Calu3 (cell line): ENCODE measurements around the gene THAP2. TPM values are rescaled to one million over a fixed set of nuclear protein-coding genes. Genes with fewer than 3 reads are reported as not detected.
"Not testable (repeated sequence)": the region's sequence is repeated elsewhere in the genome, so short reads cannot be mapped to it uniquely, and the experiment has no call there.

Source experiments
- BruUV-seq: library from RNA; stranded (reverse); fragments of 400-500 nt; replicated peaks from 2 replicates; lab custom pipeline; 2021; lab: Mats Ljungman, UMichigan
- CTCF ChIA-PET: fragments of 300-600 bp; sonication (Branson Sonifier 250); formaldehyde crosslinking; loops from one replicate; lab custom pipeline; 2022; ENCODE audit warnings: antibody characterized with exemption; lab: Charles Lee
- DNase-seq: peaks from one replicate; pipeline ENCODE4 v3.0.0; 2022
- H3K27ac Mint-ChIP-seq: one replicate; pipeline ENCODE4 v1.8.0; 2022; ENCODE audit warnings: mixed read lengths; ENCODE audit not compliant: unreplicated experiment
- H3K27me3 Mint-ChIP-seq: one replicate; pipeline ENCODE4 v1.8.0; 2022; ENCODE audit warnings: mixed read lengths; ENCODE audit not compliant: unreplicated experiment
- H3K36me3 Mint-ChIP-seq: one replicate; pipeline ENCODE4 v1.8.0; 2022; ENCODE audit warnings: mild to moderate bottlenecking, moderate library complexity, mixed read lengths; ENCODE audit not compliant: insufficient read depth, unreplicated experiment
- H3K4me1 Mint-ChIP-seq: one replicate; pipeline ENCODE4 v1.8.0; 2022; ENCODE audit warnings: mild to moderate bottlenecking, low read depth, mixed read lengths; ENCODE audit not compliant: unreplicated experiment
- H3K4me3 Mint-ChIP-seq: one replicate; pipeline ENCODE4 v1.8.0; 2022; ENCODE audit warnings: mild to moderate bottlenecking, low read depth, moderate library complexity, mixed read lengths; ENCODE audit not compliant: unreplicated experiment
- H3K9me3 Mint-ChIP-seq: one replicate; pipeline ENCODE4 v1.8.0; 2022; ENCODE audit warnings: low read depth, mixed read lengths; ENCODE audit not compliant: unreplicated experiment
- intact Hi-C: fragments of 100-400 bp; cut with micrococcal nuclease; formaldehyde crosslinking; loops from one replicate; pipeline ENCODE4 v1.10.0; 2022; ENCODE audit not compliant: unreplicated experiment
- total RNA-seq: library from RNA; stranded (reverse); gene quantifications from 2 replicates; pipeline ENCODE4 v1.2.3, GENCODE V29; 2022
- TF ChIP-seq, protein P1 (sequence below): fragments of 200-600 bp; IDR thresholded peaks from one replicate; pipeline ENCODE4 v1.8.0; 2022; ENCODE audit warnings: antibody characterized with exemption; ENCODE audit not compliant: unreplicated experiment

Gene THAP2
- total RNA-seq, 1 experiment from 2014 or later: 9.6 TPM

DNA sequence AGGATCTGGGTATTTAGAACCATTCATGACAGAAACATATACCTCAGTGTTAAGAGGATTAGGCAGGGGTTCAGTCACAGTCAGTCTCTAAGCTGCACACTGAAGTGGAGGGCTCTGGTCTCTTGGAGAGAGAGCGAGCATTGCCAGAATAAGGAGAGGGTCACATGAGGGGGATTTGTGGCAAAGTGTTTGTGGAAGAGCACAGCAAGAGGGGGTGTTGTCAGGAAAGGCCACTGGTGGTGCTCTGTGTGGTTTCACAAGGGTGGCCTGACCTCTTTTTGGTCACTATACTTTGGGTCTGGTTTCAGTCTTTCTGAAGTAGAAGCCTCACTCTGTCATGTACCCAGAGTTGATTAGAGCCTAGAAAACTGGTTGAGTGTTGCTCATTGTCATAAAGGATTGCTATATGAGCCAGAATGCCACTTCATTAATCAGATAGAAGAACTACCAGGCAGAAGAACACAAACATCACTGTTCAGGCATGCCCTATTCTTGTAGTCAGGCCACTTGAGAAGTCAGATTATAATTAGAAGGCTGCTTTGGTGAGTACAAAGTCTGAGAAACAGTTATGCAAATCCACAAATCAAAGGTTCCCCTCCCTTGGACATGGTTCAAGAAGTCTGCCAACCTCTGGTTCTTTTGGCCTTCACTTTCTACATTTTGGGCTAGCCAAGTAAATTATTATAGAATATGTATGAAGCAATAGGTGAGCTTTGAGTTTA is 30.2 kb downstream of the THAP2 start:
- DNase-seq: no peak
- BruUV-seq: no TSS peak
- TF ChIP-seq, protein P1, sequence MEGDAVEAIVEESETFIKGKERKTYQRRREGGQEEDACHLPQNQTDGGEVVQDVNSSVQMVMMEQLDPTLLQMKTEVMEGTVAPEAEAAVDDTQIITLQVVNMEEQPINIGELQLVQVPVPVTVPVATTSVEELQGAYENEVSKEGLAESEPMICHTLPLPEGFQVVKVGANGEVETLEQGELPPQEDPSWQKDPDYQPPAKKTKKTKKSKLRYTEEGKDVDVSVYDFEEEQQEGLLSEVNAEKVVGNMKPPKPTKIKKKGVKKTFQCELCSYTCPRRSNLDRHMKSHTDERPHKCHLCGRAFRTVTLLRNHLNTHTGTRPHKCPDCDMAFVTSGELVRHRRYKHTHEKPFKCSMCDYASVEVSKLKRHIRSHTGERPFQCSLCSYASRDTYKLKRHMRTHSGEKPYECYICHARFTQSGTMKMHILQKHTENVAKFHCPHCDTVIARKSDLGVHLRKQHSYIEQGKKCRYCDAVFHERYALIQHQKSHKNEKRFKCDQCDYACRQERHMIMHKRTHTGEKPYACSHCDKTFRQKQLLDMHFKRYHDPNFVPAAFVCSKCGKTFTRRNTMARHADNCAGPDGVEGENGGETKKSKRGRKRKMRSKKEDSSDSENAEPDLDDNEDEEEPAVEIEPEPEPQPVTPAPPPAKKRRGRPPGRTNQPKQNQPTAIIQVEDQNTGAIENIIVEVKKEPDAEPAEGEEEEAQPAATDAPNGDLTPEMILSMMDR: no peak
- no peaks in the 10 kb centered on the region for H3K9me3 Mint-ChIP-seq
- no peaks in the 10 kb centered on the region for H3K36me3 Mint-ChIP-seq
- H3K4me1 Mint-ChIP-seq: no peaks in the 10 kb centered on the region
- no peaks in the 10 kb centered on the region for H3K27me3 Mint-ChIP-seq
- H3K4me3 Mint-ChIP-seq: no peak overlapping the region
- CTCF ChIA-PET: no interaction called here
- intact Hi-C loops: no loop called here
- no peak overlapping the region for H3K27ac Mint-ChIP-seq

DNA sequence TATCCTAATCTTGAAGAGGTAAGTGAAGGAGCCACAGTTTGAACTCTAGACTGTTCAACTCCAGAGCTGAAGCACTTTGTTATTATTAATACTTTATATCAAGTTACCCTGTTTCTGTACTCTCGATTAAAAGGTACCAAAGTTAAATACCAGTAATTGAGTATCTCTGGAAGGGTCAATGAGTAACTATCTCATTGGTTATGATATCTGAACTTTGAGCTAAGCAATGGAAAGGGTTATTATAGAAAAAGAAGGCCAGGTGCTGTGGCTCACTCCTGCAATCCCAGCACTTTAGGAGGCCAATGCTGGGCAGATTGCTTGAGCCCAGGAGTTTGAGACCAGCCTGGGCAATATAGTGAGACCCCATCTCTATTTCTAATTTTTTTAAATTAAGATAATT is 31.7 kb downstream of the THAP2 start:
- Mint-ChIP-seq H3K36me3 (no peaks in the 10 kb centered on the region), H3K27ac (no peak overlapping the region), H3K4me3 (no peak overlapping the region), H3K27me3 (no peaks in the 10 kb centered on the region), H3K9me3 (no peaks in the 10 kb centered on the region), H3K4me1 (no peaks in the 10 kb centered on the region)
- no TSS peak for BruUV-seq
- TF ChIP-seq, protein P1: no peak
- no peak for DNase-seq
- intact Hi-C loops: no loop called here
- CTCF ChIA-PET: no interaction called here

DNA sequence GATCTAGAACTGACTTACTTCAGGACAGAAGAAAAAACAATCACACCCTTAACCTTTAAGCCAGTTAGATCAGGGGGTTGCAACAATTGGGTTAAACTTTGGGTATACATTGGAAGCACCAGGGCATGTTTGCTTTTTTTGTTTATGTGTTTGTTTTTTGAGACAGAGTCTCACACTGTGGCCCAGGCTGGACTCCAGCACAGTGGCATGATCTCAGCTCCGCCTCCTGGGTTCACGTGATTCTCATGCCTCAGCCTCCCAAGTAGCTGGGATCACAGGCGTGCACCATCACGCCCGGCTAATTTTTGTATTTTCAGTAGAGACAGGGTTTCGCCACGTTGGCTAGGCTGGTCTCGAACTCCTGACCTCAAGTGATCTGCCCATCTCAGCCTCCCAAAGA is 38.1 kb downstream of the THAP2 start:
- H3K4me3 Mint-ChIP-seq, DNase-seq, CTCF ChIA-PET, H3K27me3 Mint-ChIP-seq, H3K27ac Mint-ChIP-seq, BruUV-seq, H3K36me3 Mint-ChIP-seq, H3K9me3 Mint-ChIP-seq, H3K4me1 Mint-ChIP-seq, intact Hi-C loops: not testable (repeated sequence)

DNA sequence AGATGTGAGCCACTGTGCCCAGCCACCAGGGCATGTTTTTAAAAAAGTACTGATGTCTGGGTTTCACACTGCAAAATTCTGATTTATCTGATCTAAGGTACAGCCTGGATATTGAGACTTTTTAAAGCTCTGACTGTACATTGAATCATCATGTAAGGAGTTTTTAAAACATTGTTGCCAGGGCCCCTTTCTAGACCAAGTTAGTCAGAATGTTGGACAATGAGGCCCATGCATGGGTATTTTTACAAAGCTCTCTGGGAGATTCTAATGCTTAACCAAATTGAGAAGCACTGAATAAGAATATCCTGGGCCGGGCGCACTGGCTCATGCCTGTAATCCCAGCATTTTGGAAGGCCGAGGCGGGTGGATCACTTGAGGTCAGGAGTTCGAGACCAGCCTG is 38.5 kb downstream of the THAP2 start:
- intact Hi-C loops: no loop called here
- H3K9me3 Mint-ChIP-seq: no peaks in the 10 kb centered on the region
- CTCF ChIA-PET: no interaction called here
- TF ChIP-seq, protein P1: no peak
- no peak overlapping the region for H3K27ac Mint-ChIP-seq
- no peaks in the 10 kb centered on the region for H3K27me3 Mint-ChIP-seq
- peaks cover under 1% of the 10 kb centered on the region for H3K4me1 Mint-ChIP-seq
- H3K36me3 Mint-ChIP-seq: no peaks in the 10 kb centered on the region
- H3K4me3 Mint-ChIP-seq: no peak overlapping the region
- no TSS peak for BruUV-seq
- no peak for DNase-seq

DNA sequence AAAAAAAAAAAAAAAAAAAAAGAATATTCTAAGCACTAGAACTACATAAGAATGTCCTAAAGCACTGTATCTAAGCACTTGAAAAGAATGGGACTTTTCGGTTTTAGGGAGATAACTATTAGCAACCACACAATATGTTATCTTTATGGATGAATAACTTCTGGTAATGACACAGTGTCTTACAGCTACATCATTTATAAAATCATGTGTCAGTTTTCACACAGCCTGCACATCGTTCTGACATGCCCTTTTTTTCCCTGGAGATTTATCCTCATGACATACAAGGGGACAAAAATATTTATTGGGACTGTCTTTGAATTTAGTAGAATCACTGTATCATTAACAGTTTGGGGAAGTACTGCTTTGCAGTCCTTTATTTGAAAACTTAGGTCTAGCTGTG is 39.1 kb downstream of the THAP2 start:
- H3K9me3 Mint-ChIP-seq: no peaks in the 10 kb centered on the region
- intact Hi-C loops: no loop called here
- TF ChIP-seq, protein P1: no peak
- no peaks in the 10 kb centered on the region for H3K36me3 Mint-ChIP-seq
- DNase-seq: no peak
- H3K4me1 Mint-ChIP-seq: peaks cover 7% of the 10 kb centered on the region
- H3K27me3 Mint-ChIP-seq: no peaks in the 10 kb centered on the region
- no peak overlapping the region for H3K4me3 Mint-ChIP-seq
- H3K27ac Mint-ChIP-seq: no peak overlapping the region
- CTCF ChIA-PET: interaction anchor here (0.7 kb wide), 1 partner anchor 21 kb away, joined by 4 read pairs; no protein-coding TSS in a partner anchor
- BruUV-seq: no TSS peak
